ENCODE measurements around the gene ACOD1. TPM values are rescaled to one million over a fixed set of nuclear protein-coding genes. Genes with fewer than 3 reads are reported as not detected.

ACOD1 gene
- not detected in 2 replicates for total RNA-seq

DNA sequence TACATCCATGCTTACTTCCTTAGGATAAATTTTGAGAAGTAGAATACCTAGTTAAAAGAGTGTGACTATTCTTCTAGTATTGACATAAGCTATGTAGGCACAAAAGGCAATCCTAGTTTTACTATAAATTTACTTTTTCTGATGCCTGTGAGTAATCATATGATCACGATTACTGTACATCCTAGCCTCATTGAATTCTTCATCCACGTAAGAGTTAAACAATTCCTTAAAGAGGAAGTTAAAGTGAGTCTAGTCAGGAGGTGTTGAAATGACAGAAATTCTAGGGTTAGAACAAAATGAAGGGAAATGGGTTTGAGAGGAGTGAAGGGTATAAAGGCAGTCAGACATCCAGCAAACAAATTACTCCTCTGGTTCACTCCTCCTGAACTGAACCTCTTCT, at the start of gene ACOD1:
ACOD1 (plus strand) TSS at position 363 of the 400 bp plus-strand sequence. CDS start 48 bp downstream, outside the sequence.

DNA sequence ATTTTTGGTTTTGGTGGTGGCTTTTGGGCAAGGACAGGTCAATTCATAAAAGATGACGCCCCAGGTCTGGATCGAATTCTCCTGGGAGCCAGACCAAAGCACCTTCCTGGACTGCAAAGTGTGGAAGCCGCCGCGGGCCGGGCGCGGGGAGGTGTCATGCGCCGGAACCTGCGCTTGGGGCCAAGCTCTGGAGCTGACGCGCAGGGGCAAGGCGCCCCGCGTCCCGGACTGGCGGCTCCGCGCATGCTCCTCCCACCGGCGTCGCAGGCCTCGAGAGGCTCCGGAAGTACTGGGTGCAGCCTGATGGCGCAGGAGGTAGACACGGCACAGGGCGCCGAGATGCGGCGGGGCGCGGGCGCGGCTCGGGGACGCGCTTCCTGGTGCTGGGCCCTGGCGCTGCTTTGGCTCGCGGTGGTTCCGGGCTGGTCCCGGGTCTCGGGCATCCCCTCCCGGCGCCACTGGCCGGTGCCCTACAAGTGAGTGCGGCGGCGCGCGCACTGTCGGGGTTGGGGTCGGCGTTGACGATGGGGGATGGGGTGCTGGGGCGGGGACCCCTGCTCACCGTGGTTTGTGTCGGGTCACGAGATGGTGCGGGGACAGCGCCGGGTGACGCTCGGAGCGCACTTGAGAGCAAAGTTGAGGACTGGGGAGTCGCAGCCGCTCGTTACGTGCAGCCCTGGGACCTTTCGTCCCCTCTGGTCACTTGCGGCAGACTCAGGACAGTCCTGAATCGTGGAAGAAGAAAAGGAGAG, 43.7 kb downstream of the ACOD1 start, which contains the start of gene CLN5:
CLN5 (plus strand) TSS at position 286 of the 752 bp plus-strand sequence; CDS start at position 304, 18 bp downstream.

Other genes starting within 250 kb of the ACOD1 start
- 13.3 and 22.1 TPM in 2 replicates for gene KCTD12, start 62.1 kb upstream of the ACOD1 start, total RNA-seq
- gene CLN5, start 43.6 kb downstream of the ACOD1 start, total RNA-seq, result 33.0 and 38.5 TPM in 2 replicates
- 93.8 and 111 TPM in 2 replicates for gene FBXL3, start 78.6 kb downstream of the ACOD1 start, total RNA-seq

Data from placental epithelial cell (primary cell).